Sciatic nerve (tissue), 2 donors: ENCODE results near the gene AUNIP. TPM values are rescaled to one million over a fixed set of nuclear protein-coding genes. Genes with fewer than 3 reads are reported as not detected.

Experiments used
- ATAC-seq: fragments of 200-7000 bp; cut with Tn5 transposase; one replicate; pipeline ENCODE4 v1.9.1; 2020; ENCODE audit warnings: mild to moderate bottlenecking, moderate library complexity
- DNase-seq: peaks from one replicate; pipeline ENCODE4 v3.0.0-alpha.2; 2020; ENCODE audit warnings: low spot score
- intact Hi-C: fragments of 100-400 bp; cut with DNase I; formaldehyde crosslinking; loops from one replicate; pipeline ENCODE4 v1.14.2; 2022
- total RNA-seq: library from RNA; stranded (reverse); fragmentation: NEBNext Ultra II Directional; extraction: Animal tissue kit (Norgen Biotek cat#: 25700); gene quantifications from one replicate; pipeline ENCODE4 v1.2.1, GENCODE V29; 2021
- donor health status: DM: no; HTN: no; CAD: no.
- donor health status: DM: no; HTN: no; CAD: no.

The AUNIP gene
- not detected for total RNA-seq

GRCh38 chr1:25858906-25859789, at the start of gene AUNIP:
Gene AUNIP, minus strand, starts transcription at chr1:25859457. Its CDS starts 100 bp downstream, at chr1:25859357.
- DNase-seq (peak; percentile 94), ATAC-seq (peak; percentile 97)
- intact Hi-C loops, result no loop called here

GRCh38 chr1:25909040-25909439, 49.8 kb upstream of the AUNIP start:
- DNase-seq (no peak), ATAC-seq (no peak)
- intact Hi-C loops, result no loop called here

GRCh38 chr1:25908161-25908560, 48.9 kb upstream of the AUNIP start:
- DNase-seq (no peak), ATAC-seq (no peak)
- intact Hi-C loops, result no loop called here

- no peak for DNase-seq
- intact Hi-C loops, result no loop called here
- no peak for ATAC-seq
Observed at GRCh38 chr1:25907601-25908000, 48.3 kb upstream of the AUNIP start.

GRCh38 chr1:25906644-25907300, 47.5 kb upstream of the AUNIP start:
- intact Hi-C loops, result no loop called here
- DNase-seq (peak; percentile 68), ATAC-seq (peak; percentile 20)

GRCh38 chr1:25905680-25906643, 46.7 kb upstream of the AUNIP start, which contains the start of gene STMN1:
Gene STMN1, minus strand, starts transcription at chr1:25906419. Its CDS starts 1,743 bp downstream, at chr1:25904676.
- DNase-seq (peak; percentile 96), ATAC-seq (peak; percentile 94)
- intact Hi-C loops, result no loop called here

- intact Hi-C loops, result loop anchor here (5.0 kb wide), 1 partner anchor 92 kb away; the partner anchor contains the start of gene PAFAH2
- peak; percentile 96 for ATAC-seq
Observed at GRCh38 chr1:25904943-25905679, 45.9 kb upstream of the AUNIP start.

GRCh38 chr1:25903986-25904385, 44.7 kb upstream of the AUNIP start:
- ATAC-seq (no peak), DNase-seq (no peak)
- intact Hi-C loops, result loop anchor here (5.0 kb wide), 1 partner anchor 93 kb away; the partner anchor contains the start of gene PAFAH2

More at GRCh38 chr1:25904943-25905679, 45.9 kb upstream of the AUNIP start:
- DNase-seq, result peak; percentile 98

GRCh38 chr1:25902462-25902861, 43.2 kb upstream of the AUNIP start:
- intact Hi-C loops, result loop anchor here (5.0 kb wide), 1 partner anchor 95 kb away; the partner anchor contains the start of gene PAFAH2
- no peak for ATAC-seq
- DNase-seq, result no peak

GRCh38 chr1:25900219-25900618, 41.0 kb upstream of the AUNIP start:
- intact Hi-C loops, result loop anchor here (5.0 kb wide), 1 partner anchor 97 kb away; the partner anchor contains the start of gene PAFAH2
- ATAC-seq (no peak), DNase-seq (no peak)

GRCh38 chr1:25899792-25900191, 40.5 kb upstream of the AUNIP start:
- no peak for DNase-seq
- intact Hi-C loops, result loop anchor here (5.0 kb wide), 1 partner anchor 98 kb away; the partner anchor contains the start of gene PAFAH2
- no peak for ATAC-seq

- intact Hi-C loops, result no loop called here
- no peak for ATAC-seq
- DNase-seq, result no peak
Observed at GRCh38 chr1:25898223-25899015, 39.2 kb upstream of the AUNIP start.

GRCh38 chr1:25897754-25898153, 38.5 kb upstream of the AUNIP start:
- DNase-seq (no peak), ATAC-seq (no peak)
- intact Hi-C loops, result no loop called here

GRCh38 chr1:25896266-25896665, 37.0 kb upstream of the AUNIP start:
- intact Hi-C loops, result no loop called here
- ATAC-seq (no peak), DNase-seq (no peak)

GRCh38 chr1:25895365-25895990, 36.2 kb upstream of the AUNIP start:
- peak; percentile 94 for ATAC-seq
- intact Hi-C loops, result no loop called here
- DNase-seq, result peak; percentile 95

- no peak for ATAC-seq
- no peak for DNase-seq
- intact Hi-C loops, result no loop called here
Observed at GRCh38 chr1:25893116-25893515, 33.9 kb upstream of the AUNIP start.

GRCh38 chr1:25891606-25892005, 32.3 kb upstream of the AUNIP start:
- DNase-seq (no peak), ATAC-seq (no peak)
- intact Hi-C loops, result no loop called here
